Left colon (tissue), 2 donors: ENCODE measurements around the gene SLC30A2. TPM values are rescaled to one million over a fixed set of nuclear protein-coding genes. Genes with fewer than 3 reads are reported as not detected.

ENCODE experiments used
- ATAC-seq: fragments of 200-7000 bp; cut with Tn5 transposase; one replicate; pipeline ENCODE4 v1.9.1; 2020; ENCODE audit warnings: mild to moderate bottlenecking, moderate library complexity
- DNase-seq, 2 donors: peaks; one replicate each; pipeline ENCODE4 v3.0.0-alpha.2; 2020
- intact Hi-C, 2 donors: fragments of 100-400 bp; cut with DNase I in 1 of 2; cut with micrococcal nuclease in 1 of 2; formaldehyde crosslinking; loops; one replicate each; pipeline versions ENCODE4 v1.11.2 to v1.14.0; 2022; cut with DNase I, micrococcal nuclease
- total RNA-seq, 2 donors: library from RNA; stranded (reverse); fragmentation: NEBNext Ultra II Directional; extraction: Animal tissue kit (Norgen Biotek cat#: 25700); gene quantifications; one replicate each; pipeline ENCODE4 v1.2.1, GENCODE V29; 2021
- donor health status: DM: no; HTN: no; CAD: no.
- donor health status: DM: yes; HTN: yes; CAD: no.

Gene SLC30A2
- total RNA-seq, 2 donors from 2014 or later: 0.22 TPM; not detected in 1

DNA sequence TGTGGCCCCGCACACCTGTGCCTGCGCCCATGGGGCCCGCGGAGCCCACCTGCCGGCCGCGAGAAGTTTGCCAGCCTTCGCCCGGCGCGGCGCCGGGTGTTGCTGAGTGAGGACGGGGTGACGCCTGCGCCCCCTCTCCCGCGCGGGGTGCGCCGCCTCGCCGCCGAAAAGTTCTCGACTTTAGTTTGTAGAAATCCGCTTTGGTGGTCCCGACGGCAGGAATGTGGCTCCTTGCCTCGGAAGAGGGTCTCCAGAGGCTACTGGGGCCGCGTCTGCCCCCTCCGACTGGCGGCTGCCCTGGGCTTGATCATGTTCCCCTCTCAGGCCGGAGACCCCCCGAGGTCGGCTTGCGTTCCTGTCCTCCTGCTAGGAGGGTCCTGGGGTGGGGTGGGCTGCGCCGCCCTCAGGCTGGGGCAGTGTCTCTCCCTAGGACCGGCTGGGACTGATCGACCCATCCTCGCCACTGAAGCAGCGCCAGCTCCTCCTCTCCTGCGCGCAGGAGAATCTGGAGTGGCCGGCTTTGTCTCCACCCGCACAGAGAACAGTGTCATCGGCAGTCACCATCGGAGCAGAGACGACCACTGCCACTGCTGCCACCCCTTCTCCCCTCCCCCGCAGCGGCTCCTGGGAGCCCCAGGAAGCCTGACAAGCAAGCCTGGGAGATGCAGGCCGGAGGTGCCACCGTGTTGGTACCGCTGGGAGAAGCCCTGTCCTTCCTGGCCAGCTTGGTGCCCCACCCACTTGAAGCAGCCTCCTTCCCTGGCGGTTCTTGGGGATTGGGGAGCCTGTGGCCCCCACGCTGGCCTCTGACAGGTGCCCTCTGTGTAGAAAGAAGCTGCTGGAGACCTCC lies 553 bp upstream of the SLC30A2 start:
- no peak for DNase-seq
- intact Hi-C loops: no loop called here
- no peak for ATAC-seq

DNA sequence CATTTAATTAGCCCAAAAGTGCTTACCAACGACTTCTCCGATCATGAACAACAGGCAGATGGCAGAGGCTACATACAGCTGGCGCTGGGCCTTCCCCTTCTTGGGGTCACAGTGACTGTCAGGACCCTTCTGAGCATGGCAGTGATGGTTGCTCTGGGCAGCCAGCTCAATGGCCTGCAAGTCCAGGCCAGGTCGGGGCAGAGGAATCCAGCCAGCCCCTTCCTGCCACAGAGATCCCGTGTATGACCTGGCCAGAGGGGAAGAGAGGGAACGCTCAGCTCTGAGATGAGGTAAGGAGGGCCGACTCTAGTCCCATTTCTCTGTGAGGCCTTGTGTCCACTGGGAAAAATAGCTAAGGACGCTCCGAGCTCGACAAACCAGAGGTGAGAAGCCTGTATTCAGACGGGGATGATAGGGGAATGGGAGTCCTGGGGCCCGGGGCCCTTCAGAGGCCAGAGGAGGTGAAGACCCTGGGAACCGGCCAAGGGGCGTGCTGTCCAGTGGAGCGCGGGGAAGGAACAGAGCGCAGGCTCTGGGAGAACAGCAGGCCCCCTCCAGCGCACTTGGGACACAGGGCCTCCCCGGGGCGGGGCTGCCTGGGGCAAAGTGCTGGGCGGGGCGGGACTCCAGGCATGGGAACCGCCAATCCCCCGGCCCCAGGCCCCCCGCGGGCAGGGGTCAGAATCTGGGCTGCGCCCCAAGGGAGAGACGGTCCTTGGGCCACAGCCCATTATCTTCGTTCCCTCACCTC lies 772 bp downstream of the SLC30A2 start:
- DNase-seq: peak in 1 of 2 donors; percentile 19
- intact Hi-C loops: no loop called here
- ATAC-seq: no peak

DNA sequence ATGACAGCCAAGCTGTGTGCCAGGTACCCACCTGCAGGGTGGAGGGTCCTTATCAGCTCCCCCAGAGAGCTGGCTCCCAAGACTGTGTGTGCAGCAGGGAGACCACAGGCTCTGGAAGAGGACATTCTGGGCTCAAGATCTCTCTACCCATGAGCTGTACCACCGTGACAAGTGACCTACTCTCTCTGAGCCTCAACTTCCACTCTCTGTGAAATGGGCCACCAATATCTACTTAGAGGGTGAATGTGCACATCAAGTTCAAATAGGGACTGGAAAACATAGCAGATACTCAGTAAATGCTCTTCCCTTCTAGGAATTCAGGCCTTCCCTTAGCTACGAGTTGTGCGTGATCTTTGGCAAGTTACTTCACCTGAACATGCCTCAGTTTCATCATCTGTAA lies 1.5 kb downstream of the SLC30A2 start:
- intact Hi-C loops: no loop called here
- ATAC-seq (no peak), DNase-seq (no peak)

DNA sequence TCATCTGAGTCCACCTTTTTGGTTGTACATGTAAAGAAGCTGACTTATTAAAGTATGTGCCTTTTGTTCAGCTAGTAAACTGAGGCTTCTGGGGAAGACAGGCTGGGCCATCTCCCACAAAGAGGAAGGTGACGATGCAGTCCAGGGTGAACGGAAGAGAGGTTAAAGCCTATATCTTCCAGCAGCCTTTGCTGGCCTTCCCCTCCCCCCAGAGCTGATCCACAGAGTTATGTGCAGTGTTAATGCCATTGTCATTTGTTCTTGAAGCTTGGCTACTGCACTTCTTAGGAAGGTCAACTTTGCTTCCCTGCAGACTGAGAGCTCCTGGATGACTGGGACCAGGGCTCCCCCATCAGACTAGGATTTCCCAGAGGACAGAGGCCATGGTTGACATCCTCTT lies 2.2 kb downstream of the SLC30A2 start:
- intact Hi-C loops: no loop called here
- ATAC-seq (no peak), DNase-seq (no peak)

DNA sequence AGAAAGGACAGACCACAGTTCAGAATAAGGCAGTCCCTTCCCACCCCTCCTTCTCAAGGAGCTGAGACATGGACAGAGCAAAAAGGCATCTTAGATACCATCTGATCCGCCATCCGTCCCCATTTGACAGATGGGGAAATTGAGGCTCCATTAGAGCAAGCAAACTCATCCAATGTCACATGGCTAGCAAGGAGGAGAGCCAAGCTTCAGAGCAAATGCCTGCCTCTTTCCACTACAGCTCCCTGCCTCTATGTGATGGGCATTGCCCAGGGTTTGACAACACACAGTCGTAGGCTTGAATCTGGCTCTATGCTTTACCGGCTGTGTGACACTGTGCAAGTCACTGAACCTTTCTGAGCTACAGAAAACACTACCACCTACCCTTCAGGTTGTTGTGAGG lies 3.9 kb downstream of the SLC30A2 start:
- DNase-seq (no peak), ATAC-seq (no peak)
- intact Hi-C loops: no loop called here

DNA sequence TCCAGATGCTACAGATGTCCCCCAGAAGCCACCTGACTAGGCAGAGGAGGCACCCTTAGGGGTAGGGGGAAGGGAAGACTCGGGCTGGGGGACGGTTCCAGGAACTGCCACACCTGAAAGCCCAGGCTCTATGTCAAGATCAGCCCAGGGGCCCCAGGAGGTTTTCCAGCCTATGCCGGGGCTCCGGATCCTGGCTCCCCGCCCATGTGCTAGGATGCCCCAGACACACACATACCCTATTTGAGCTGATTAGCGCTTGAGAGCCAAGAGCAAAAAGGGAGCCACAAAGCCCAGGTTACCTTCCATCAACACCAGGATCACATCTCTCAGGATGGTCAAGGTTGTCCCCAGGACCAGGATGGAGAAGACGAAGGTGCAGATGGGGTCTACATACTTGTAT lies 4.5 kb downstream of the SLC30A2 start:
- ATAC-seq: no peak
- intact Hi-C loops: no loop called here
- DNase-seq: no peak

DNA sequence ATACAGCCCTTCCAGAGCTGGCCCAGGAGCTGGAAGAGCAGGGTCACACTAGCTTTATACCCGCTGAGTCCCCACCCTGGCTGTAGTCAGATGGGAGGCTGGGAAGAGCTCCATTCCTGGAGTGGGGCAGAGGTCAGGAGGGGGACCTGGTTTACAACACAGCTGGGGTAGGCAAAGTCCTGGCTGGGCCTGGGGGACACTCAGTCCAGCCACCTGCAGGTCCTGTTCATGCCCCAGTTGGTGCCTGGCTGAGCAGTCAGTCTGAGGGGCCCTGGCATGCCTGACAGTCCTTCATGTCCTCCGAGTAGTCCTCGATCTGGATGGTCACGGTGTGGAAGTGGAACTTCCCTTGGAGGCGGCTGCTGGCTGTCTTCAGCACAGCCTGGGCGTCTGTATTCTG lies 7.0 kb downstream of the SLC30A2 start:
- intact Hi-C loops: loop anchor here in 1 of 2 donors (5.0 kb wide), 1 partner anchor 108 kb away; no protein-coding TSS in a partner anchor

DNA sequence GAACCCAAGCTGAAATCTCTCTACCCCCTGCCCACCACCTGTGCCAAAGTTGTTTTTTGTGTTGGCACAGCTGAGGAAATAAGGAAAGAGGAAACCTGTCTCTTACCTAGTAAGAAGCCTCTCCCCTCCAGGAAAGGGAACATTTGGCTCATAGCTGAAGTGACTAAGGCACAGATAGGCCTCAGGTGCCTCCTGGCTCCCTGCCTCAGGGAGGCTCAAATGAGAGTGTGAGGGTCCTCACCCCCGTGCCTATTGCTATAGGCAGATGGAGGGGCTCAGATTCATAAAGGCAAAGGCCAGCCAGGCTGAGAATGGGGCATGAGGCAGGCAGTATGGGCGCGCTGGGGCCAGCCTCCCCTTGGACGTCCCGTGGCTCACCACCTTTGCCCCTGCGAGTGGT lies 7.4 kb downstream of the SLC30A2 start:
- DNase-seq (no peak), ATAC-seq (no peak)
- intact Hi-C loops: loop anchor here in 1 of 2 donors (5.0 kb wide), 1 partner anchor 109 kb away; no protein-coding TSS in a partner anchor

More for the DNA sequence above, 7.0 kb downstream of the SLC30A2 start:
- ATAC-seq (no peak), DNase-seq (no peak)

DNA sequence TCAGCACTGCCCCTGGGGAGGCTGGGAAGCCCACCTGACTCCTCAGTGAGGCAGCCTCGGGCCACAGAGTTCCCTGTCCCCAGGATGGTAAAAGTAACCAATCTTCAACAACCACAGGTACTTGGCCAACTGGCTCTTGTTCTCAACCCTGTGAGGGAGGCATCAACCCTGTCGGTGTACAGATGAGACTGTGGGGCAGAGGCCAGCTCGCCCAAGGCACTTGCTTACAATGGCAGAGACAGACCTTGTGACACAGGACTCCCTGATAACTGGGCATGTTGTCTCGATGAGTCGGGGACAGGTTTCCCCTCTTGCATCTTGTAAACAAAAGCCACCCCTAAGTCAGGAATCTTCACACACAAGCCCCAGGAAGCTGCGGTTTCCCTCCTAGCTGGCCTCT lies 8.0 kb downstream of the SLC30A2 start:
- intact Hi-C loops: loop anchor here in 1 of 2 donors (5.0 kb wide), 1 partner anchor 109 kb away; no protein-coding TSS in a partner anchor
- no peak for ATAC-seq
- no peak for DNase-seq

DNA sequence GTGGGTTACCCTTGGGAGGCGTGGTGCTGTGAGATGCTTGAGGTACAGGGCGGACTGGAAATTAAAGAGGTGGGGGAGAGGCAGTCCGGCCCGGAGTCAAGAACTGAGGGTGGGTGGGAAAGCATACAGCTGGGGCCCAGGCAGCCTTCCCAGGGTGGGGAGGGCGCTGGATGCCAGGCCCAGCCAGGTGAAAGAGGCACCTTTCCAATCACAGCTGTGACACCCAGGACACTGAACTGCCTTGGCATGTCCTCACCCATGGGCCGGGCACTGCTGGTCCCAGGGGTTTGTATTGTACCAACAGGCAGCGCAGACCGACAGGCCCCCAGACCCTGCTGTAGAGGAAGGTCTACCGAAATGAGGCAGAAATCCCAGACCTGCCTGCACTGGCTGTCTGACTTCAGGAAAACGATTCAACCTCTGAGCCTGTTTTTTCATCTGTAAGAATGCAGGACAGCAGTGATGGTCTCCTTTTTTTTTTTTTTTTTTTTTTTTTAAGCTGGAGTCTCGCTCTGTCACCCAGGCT lies 9.1 kb downstream of the SLC30A2 start:
- DNase-seq (no peak), ATAC-seq (no peak)
- intact Hi-C loops: loop anchor here in 1 of 2 donors (5.0 kb wide), 1 partner anchor 110 kb away; no protein-coding TSS in a partner anchor

DNA sequence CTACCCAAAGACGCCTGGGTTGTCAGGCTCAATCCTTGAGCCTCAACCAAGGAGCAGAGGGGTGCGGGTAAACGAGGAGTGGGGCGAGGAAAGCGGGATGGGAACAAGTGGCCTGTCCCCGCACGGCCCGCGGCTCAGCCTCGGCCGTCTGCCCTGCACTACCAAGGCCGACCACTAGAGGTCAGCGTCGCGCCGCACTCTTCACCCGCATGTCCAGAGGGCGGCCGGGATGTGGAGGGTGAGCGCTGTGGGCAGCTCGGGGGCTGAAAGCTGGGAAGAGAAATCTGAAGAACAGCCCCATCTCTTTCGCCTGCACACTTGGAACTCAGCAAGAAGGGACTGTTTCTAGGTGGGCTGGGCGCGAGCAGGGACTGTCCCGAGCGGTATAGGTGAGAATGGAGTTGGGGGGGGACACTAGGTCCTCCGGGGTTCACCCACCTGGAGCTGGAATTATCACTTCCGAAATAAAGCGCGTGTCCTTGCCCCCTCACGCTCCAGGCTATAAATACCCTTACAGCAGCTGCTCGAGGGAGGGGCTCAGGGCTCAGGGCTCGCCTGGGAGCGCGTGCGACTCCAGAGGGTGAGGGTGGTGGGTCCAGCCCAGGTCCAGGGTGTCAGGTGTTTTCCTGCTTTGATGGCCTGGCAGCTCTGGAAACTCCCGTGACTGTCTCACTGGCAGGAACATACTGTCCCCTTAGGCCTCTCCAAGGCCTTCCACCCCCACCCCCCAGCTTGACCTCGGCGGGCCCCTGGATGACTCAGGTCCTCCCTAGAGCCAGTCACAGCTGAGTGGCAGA lies 9.8 kb downstream of the SLC30A2 start:
- intact Hi-C loops: loop anchor here in 1 of 2 donors (5.0 kb wide), 1 partner anchor 111 kb away; no protein-coding TSS in a partner anchor
- ATAC-seq: peak; percentile 89

DNA sequence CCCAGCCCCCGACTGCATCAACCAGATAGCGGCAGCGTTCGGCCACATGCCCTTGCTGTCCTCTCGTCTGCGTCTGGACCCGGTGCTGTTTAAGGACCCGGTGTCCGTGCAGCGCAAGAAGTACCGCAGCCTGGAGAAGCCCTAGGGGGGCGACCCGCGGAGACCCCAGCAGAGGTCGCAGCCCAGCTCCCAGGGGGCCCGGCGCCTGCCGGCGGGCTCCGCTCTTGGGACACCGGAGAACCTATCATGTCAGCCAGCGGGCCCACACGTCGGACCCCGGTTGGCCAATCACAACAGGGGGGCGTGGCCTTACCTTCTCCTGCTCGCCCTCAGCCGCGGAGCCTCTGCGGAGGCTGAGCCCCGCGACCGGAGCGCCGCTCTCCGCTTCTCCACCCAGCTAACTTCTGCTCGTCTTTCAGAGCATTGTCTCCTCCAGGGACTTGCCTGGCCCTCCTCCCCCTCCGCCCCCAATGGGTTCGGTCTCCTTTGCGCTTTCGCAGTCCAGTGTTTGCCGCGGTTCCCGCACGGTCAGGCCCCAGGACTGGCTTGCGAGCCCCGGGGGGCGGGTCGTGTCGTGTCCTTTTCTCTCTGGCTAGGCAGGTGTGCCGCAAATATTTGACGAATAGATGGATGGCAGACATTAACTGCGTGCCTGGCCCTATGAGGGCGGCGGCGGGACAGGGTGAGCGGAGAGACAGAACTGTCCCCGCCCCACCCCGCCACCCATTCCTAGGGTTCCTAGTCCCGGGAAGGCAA lies 10.5 kb downstream of the SLC30A2 start:
- ATAC-seq: peak; percentile 97
- intact Hi-C loops: loop anchor here in 1 of 2 donors (5.0 kb wide), 1 partner anchor 112 kb away; no protein-coding TSS in a partner anchor
- peak; percentile 95 to 97 for DNase-seq

More for the DNA sequence above, 9.8 kb downstream of the SLC30A2 start:
- DNase-seq: peak; percentile 57 to 87

DNA sequence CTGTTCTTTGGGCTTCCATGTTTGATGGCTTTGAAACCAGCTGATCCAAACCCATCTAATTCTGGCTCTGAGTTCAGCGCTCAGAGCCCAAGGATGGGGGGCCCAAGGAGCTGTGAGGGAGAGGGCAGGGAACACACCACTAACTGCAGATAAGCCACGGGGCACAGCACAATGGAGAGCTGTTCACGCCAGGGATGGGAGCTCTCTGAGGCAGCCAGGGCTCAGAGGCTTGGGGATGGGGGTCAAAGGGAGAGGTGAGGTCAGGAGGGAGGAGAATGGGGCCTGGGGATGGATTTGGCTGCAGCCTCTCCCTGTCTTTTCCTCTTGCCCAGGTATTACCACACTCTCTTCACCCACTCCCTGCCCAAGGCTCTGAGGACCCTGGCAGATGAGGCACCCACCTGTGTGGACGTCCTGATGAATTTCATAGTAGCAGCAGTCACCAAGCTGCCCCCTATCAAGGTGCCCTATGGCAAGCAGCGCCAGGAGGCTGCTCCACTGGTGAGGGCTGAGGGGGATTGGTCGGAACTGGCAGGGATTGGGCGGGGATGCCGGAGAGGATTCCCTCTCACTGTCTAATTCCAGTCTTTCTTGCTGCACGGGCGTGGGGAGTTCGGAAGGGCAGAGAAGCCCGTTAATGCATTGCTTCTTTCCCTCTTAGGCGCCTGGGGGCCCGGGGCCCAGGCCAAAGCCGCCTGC lies 11.3 kb downstream of the SLC30A2 start:
- ATAC-seq (no peak), DNase-seq (no peak)
- intact Hi-C loops: loop anchor here in 1 of 2 donors (5.0 kb wide), 1 partner anchor 113 kb away; no protein-coding TSS in a partner anchor

DNA sequence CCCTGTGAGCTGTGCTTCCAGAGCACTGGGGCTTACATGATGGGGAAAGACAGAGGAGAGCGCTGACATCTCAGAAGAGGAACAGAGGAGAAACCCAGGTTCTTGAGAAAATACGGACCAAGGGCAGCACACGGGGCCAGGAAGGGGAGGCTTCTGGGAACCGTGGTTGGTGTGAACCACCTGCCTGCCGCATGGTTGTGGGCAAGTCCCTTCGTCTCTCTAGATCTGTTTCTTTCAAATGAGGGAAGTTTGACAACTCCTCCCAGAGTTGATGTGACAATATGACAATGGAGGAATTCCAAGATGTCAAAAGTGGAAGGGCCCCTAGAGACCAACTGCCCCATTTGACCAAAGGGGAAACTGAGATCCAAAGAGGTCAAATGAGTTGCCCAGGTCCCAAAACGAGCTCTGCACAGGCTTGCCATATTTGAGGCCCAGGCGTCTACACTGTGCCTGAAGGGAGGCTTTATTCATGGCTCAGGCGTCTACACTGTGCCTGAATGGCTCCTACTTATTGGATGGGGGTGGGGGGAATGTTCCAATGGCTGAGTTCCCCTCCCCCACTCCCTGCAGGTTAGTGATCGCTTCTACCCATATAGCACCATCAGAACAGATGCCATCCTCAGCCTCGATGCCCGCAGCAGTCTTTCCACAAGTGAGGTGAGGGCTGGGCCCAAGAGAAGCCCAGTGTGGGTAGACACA lies 13.1 kb downstream of the SLC30A2 start:
- DNase-seq (no peak), ATAC-seq (no peak)
- intact Hi-C loops: no loop called here

DNA sequence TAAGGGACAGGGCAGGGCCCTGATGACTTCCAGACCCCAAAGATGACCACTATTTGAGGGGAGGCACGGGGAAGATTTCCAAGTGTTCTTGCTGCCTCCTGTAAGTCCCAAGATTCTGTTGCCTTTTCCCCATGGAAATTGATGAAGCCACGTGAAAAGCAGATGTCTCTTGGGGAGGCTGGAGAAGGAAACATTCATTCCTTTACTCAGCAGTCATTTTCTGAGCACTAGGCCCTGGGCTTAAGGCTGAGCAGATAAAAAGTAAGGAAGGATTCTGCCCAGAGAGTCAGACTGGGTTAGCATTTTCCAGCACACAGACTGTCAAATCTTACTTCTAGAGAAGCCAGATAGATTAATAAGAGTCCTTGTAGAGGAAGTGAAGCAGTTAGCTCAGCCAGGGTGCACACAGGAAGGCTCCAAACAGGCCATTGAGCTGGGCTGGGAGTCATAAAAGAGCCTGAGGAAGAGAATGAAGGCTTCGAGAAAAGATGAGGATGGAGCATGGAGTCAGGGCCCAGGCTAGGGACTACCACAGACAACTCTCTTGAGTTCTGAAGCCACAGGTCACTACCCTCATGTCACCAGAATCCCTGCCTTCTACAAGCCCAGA lies 14.2 kb downstream of the SLC30A2 start:
- intact Hi-C loops: no loop called here
- DNase-seq (no peak), ATAC-seq (no peak)

DNA sequence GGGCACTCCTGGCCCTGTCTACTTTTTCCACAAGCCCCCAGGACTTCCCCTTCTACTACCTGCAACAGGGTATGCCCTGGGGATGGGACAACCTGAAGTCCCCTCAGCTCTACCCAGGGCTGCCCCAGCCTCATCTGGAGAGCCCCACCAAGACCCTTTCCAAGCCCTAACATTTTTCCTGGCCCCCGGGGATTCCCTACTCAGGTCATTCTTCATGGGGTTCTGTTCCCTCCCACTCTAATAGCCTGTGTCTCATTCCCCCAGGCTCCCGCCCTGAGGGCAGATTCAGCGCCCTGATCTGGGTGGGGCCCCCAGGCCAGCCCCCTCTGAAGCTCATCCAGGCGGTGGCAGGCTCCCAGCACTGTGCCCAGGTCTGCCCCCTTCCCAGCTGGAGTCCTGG lies 14.7 kb downstream of the SLC30A2 start:
- DNase-seq (no peak), ATAC-seq (no peak)
- intact Hi-C loops: no loop called here
